Thyroid gland (tissue), 4 donors: ENCODE results near the gene OPTC. TPM values are rescaled to one million over a fixed set of nuclear protein-coding genes. Genes with fewer than 3 reads are reported as not detected.

Source experiments
- DNase-seq, 2 donors: peaks; one replicate each; pipeline ENCODE4 v3.0.0-alpha.2; 2019
- H3K27ac ChIP-seq, 3 donors: fragments of 200-600 bp; sonication (generic); 1 replicate in 2 of 3; 2 replicates in 1 of 3; pipeline ENCODE4 v1.5.1; 2016 to 2019; ENCODE audit warnings: mild to moderate bottlenecking in 1 of 3, moderate library complexity in 1 of 3
- H3K27me3 ChIP-seq: fragments of 200-600 bp; sonication (generic); one replicate; pipeline ENCODE4 v1.5.1; 2019
- H3K36me3 ChIP-seq, 2 donors: fragments of 200-600 bp; sonication (generic); one replicate each; pipeline ENCODE4 v1.5.1; 2016 to 2019
- H3K4me1 ChIP-seq, 2 donors: fragments of 200-600 bp; sonication (generic); one replicate each; pipeline ENCODE4 v1.5.1; 2017 to 2019
- H3K4me3 ChIP-seq, 3 donors: fragments of 200-600 bp; sonication (generic); replicated peaks in 1 of 3; 1 replicate in 2 of 3; 2 replicates in 1 of 3; pipeline ENCODE4 v1.5.1; 2016; ENCODE audit warnings: mild to moderate bottlenecking in 1 of 3
- H3K9me3 ChIP-seq: fragments of 200-600 bp; sonication (generic); one replicate; pipeline ENCODE4 v1.5.1; 2017
- CTCF ChIP-seq, 6 experiments: fragments of 200-600 bp in 3 of 6; fragments of 450-650 bp in 3 of 6; sonication (generic) in 3 of 6; IDR thresholded peaks; one replicate each; pipeline ENCODE4 v1.5.1; 2016 to 2019; ENCODE audit warnings: antibody characterized with exemption in 6 of 6, mild to moderate bottlenecking in 2 of 6, inconsistent platforms in 1 of 6, moderate library complexity in 1 of 6
- POLR2A ChIP-seq, 2 donors: fragments of 450-650 bp; IDR thresholded peaks; one replicate each; pipeline ENCODE4 v1.6.1; 2017; ENCODE audit warnings: antibody characterized with exemption in 2 of 2, mild to moderate bottlenecking in 2 of 2, moderate library complexity in 1 of 2
- WGBS, 2 donors: methylation state at CpG; one replicate each; pipeline ENCODE4 v1.1.5; 2017; 5-methylcytosine and 5-hydroxymethylcytosine counted together
- intact Hi-C: fragments of 100-400 bp; cut with DNase I; formaldehyde crosslinking; loops from one replicate; pipeline ENCODE4 v1.15.1; 2023
- total RNA-seq, 4 donors: library from RNA; depleted of rRNA; stranded (reverse); fragments of >200 nt; gene quantifications; one replicate each; pipeline ENCODE4 v1.2.3, GENCODE V29; 2016

The OPTC gene
- total RNA-seq, 4 donors from 2014 or later: not detected

GRCh38 chr1:203478986-203479385 is 15.0 kb upstream of the OPTC start:
- intact Hi-C loops: loop anchor here (5.0 kb wide), 1 partner anchor 37 kb away; no protein-coding TSS in a partner anchor
- WGBS, 2 donors: 95 to 96% methylated on average over 5 of the region's 5 CpGs
- peaks cover 6 to 27% of the 10 kb centered on the region in 2 donors for H3K4me1 ChIP-seq
- peak overlapping the region in 1 of 3 donors; percentile 13 for H3K4me3 ChIP-seq
- peak overlapping the region in 2 of 3 donors; percentile 63 to 67 for H3K27ac ChIP-seq
- no peak for TF ChIP-seq CTCF (IDR thresholded peaks at IDR 0.05)
- TF ChIP-seq POLR2A (IDR thresholded peaks at IDR 0.05): no peak
- DNase-seq: no peak
- no peaks in the 10 kb centered on the region for H3K27me3 ChIP-seq
- H3K36me3 ChIP-seq: peaks cover 0 to 4% of the 10 kb centered on the region in 2 donors
- H3K9me3 ChIP-seq: no peaks in the 10 kb centered on the region

GRCh38 chr1:203479646-203480045 is 14.3 kb upstream of the OPTC start:
- Histone ChIP-seq H3K36me3 (peaks cover 0 to 4% of the 10 kb centered on the region in 2 donors), H3K9me3 (no peaks in the 10 kb centered on the region), H3K4me3 (no peak overlapping the region), H3K27me3 (no peaks in the 10 kb centered on the region), H3K27ac (peak overlapping the region in 1 of 3 donors; percentile 54), H3K4me1 (peaks cover 6 to 26% of the 10 kb centered on the region in 2 donors)
- 73 to 93% methylated on average over 2 of the region's 2 CpGs for WGBS, 2 donors
- TF ChIP-seq POLR2A (IDR thresholded peaks at IDR 0.05) (no peak), CTCF (IDR thresholded peaks at IDR 0.05) (no peak)
- intact Hi-C loops: loop anchor here (5.0 kb wide), 1 partner anchor 37 kb away; no protein-coding TSS in a partner anchor
- DNase-seq: no peak

GRCh38 chr1:203480084-203480483 is 13.9 kb upstream of the OPTC start:
- Histone ChIP-seq H3K9me3 (no peaks in the 10 kb centered on the region), H3K27ac (peak overlapping the region in 2 of 3 donors; percentile 54 to 74), H3K36me3 (peaks cover 0 to 4% of the 10 kb centered on the region in 2 donors), H3K27me3 (no peaks in the 10 kb centered on the region), H3K4me3 (no peak overlapping the region), H3K4me1 (peaks cover 6 to 22% of the 10 kb centered on the region in 2 donors)
- intact Hi-C loops: no loop called here
- no peak for DNase-seq
- peak in 2 of 6 experiments; percentile 14 to 19 for TF ChIP-seq CTCF (IDR thresholded peaks at IDR 0.05)
- no peak for TF ChIP-seq POLR2A (IDR thresholded peaks at IDR 0.05)
- 59 to 62% methylated on average over 2 of the region's 2 CpGs for WGBS, 2 donors

- DNase-seq: peak; percentile 31 to 69
Observed at GRCh38 chr1:203480525-203481084, 13.3 kb upstream of the OPTC start.

More at GRCh38 chr1:203480525-203481084, 13.3 kb upstream of the OPTC start:
- H3K4me3 ChIP-seq: no peak overlapping the region
- H3K36me3 ChIP-seq: peaks cover 0 to 4% of the 10 kb centered on the region in 2 donors
- peaks cover 6 to 17% of the 10 kb centered on the region in 2 donors for H3K4me1 ChIP-seq
- TF ChIP-seq POLR2A (IDR thresholded peaks at IDR 0.05) (no peak), CTCF (IDR thresholded peaks at IDR 0.05) (no peak)
- no peaks in the 10 kb centered on the region for H3K9me3 ChIP-seq
- WGBS, 2 donors: 34 to 56% methylated on average over 4 to 6 of the region's 6 CpGs
- H3K27ac ChIP-seq: peak overlapping the region in 2 of 3 donors; percentile 54 to 74
- intact Hi-C loops: no loop called here
- H3K27me3 ChIP-seq: no peaks in the 10 kb centered on the region
